Vagina (tissue), 2 donors: ENCODE measurements around the gene SH3YL1.

ENCODE experiments used
- POLR2A ChIP-seq, 2 donors: fragments of 450-650 bp; IDR thresholded peaks; one replicate each; pipeline ENCODE4 v1.6.1; 2017; ENCODE audit warnings: antibody characterized with exemption in 2 of 2, mild to moderate bottlenecking in 2 of 2, moderate library complexity in 2 of 2
- POLR2AphosphoS5 ChIP-seq, 2 donors: sonication (generic); formaldehyde crosslinking; IDR thresholded peaks; one replicate each; pipeline ENCODE4 v1.9.0; 2017; ENCODE audit warnings: antibody characterized with exemption in 2 of 2, mild to moderate bottlenecking in 2 of 2, low read depth in 1 of 2; ENCODE audit not compliant: insufficient read depth in 1 of 2
- TF ChIP-seq, protein P1 (sequence below), 3 experiments: fragments of 450-650 bp in 2 of 3; fragments of 200-600 bp in 1 of 3; sonication (generic) in 1 of 3; IDR thresholded peaks; one replicate each; pipeline ENCODE4 v1.5.1; 2017 to 2019; ENCODE audit warnings: antibody characterized with exemption in 3 of 3, mild to moderate bottlenecking in 2 of 3, moderate library complexity in 2 of 3

DNA sequence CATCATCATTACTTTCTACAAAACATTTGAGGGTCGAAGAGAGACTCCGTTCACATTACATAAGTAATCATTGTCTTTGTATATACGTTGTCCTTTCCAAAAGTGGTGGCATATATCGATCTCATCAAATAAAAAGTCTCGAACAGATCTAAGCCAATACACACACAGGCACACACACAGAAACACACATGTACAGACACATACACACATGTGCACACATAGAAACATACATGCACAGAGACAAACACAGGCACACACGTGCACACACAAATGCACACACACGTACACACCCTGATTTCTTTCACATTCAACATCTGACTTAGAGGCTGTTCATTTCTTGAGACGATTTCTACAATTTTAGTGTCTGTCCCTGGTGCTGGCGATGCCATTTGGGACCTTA is 41.5 kb upstream of the SH3YL1 start:
- TF ChIP-seq, protein P1, sequence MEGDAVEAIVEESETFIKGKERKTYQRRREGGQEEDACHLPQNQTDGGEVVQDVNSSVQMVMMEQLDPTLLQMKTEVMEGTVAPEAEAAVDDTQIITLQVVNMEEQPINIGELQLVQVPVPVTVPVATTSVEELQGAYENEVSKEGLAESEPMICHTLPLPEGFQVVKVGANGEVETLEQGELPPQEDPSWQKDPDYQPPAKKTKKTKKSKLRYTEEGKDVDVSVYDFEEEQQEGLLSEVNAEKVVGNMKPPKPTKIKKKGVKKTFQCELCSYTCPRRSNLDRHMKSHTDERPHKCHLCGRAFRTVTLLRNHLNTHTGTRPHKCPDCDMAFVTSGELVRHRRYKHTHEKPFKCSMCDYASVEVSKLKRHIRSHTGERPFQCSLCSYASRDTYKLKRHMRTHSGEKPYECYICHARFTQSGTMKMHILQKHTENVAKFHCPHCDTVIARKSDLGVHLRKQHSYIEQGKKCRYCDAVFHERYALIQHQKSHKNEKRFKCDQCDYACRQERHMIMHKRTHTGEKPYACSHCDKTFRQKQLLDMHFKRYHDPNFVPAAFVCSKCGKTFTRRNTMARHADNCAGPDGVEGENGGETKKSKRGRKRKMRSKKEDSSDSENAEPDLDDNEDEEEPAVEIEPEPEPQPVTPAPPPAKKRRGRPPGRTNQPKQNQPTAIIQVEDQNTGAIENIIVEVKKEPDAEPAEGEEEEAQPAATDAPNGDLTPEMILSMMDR (IDR thresholded peaks at IDR 0.05), result no peak
- TF ChIP-seq POLR2A (IDR thresholded peaks at IDR 0.05) (no peak), POLR2AphosphoS5 (IDR thresholded peaks at IDR 0.05; ENCODE audit: insufficient read depth in 1 of 2, low read depth in 1 of 2) (no peak)
